DND-41 (cell line): ENCODE data around the gene MYT1.

Source experiments
- ATAC-seq: fragments of 200-7000 bp; cut with Tn5 transposase; 3 replicates; pipeline ENCODE4 v1.9.1; 2021; ENCODE audit warnings: low read depth; ENCODE audit not compliant: insufficient read depth
- DNase-seq: peaks from one replicate; pipeline ENCODE4 v3.0.0-alpha.2; 2020
- H2AFZ ChIP-seq: 2 replicates; pipeline ENCODE4 v1.6.0; 2012; ENCODE audit warnings: low read depth, low read length
- H3K27ac ChIP-seq: 2 replicates; pipeline ENCODE4 v1.5.1; 2012; ENCODE audit warnings: low read length, inconsistent platforms
- H3K27me3 ChIP-seq: fragments of 200-600 bp; sonication (generic); 2 replicates; pipeline ENCODE4 v1.6.0; 2012; ENCODE audit warnings: low read length, mild to moderate bottlenecking, inconsistent platforms; ENCODE audit not compliant: insufficient read depth, poor library complexity
- H3K36me3 ChIP-seq: 2 replicates; pipeline ENCODE4 v1.5.1; 2012; ENCODE audit warnings: low read length, inconsistent platforms; ENCODE audit not compliant: insufficient read depth
- H3K4me1 ChIP-seq: 2 replicates; pipeline ENCODE4 v1.5.1; 2012; ENCODE audit warnings: mild to moderate bottlenecking, low read length; ENCODE audit not compliant: insufficient read depth
- H3K4me2 ChIP-seq: 2 replicates; pipeline ENCODE4 v1.6.0; 2012; ENCODE audit warnings: mild to moderate bottlenecking, moderate library complexity, low read length, inconsistent platforms; ENCODE audit not compliant: insufficient read depth
- H3K4me3 ChIP-seq, 2 experiments: fragments of 200-600 bp in 1 of 2; shearing (Covaris generic) in 1 of 2; 2 replicates each; pipeline ENCODE4 v1.5.1; 2012 to 2016; ENCODE audit warnings: inconsistent platforms in 2 of 2, low read length in 2 of 2, mild to moderate bottlenecking in 2 of 2, low read depth in 1 of 2, moderate library complexity in 1 of 2
- H3K79me2 ChIP-seq: 2 replicates; pipeline ENCODE4 v1.6.0; 2012; ENCODE audit warnings: low read length, inconsistent platforms; ENCODE audit not compliant: insufficient read depth
- H3K9ac ChIP-seq: 2 replicates; pipeline ENCODE4 v1.6.0; 2012; ENCODE audit warnings: low read depth, mild to moderate bottlenecking, inconsistent platforms, low read length, moderate library complexity
- H3K9me3 ChIP-seq: 2 replicates; pipeline ENCODE4 v1.5.1; 2012; ENCODE audit warnings: low read length, moderate library complexity, mild to moderate bottlenecking, inconsistent platforms; ENCODE audit not compliant: insufficient read depth, severe bottlenecking
- H4K20me1 ChIP-seq: 2 replicates; pipeline ENCODE4 v1.6.0; 2012; ENCODE audit warnings: low read length; ENCODE audit not compliant: insufficient read depth
- EZH2 ChIP-seq: IDR thresholded peaks from 3 replicates; pipeline ENCODE4 v1.6.1; 2012; ENCODE audit warnings: borderline replicate concordance, low read depth, mild to moderate bottlenecking, moderate library complexity, low read length, inconsistent platforms; ENCODE audit not compliant: severe bottlenecking
- TF ChIP-seq, protein P1 (sequence below): IDR thresholded peaks from 2 replicates; pipeline ENCODE4 v1.5.1; 2012; ENCODE audit warnings: borderline replicate concordance, low read length, moderate library complexity, mild to moderate bottlenecking; ENCODE audit not compliant: poor library complexity, severe bottlenecking; ENCODE audit errors: extremely low read depth

The MYT1 gene

DNA sequence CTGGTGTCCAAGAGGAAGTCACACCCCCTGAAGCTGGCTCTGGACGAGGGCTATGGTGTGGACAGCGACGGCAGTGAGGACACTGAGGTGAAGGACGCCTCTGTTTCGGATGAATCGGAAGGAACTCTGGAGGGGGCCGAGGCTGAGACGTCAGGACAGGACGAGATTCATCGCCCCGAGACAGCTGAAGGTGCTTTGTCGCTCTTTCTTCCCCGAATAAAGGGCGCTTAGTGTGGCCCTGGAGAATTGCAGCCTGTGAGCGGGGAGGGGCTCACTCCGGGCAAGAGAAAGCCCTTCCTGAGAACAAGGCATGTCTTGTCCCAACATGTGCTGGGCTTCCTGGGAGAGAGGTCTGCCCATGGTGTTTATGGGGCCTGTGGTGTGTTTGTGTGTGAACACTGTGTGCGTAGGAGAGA is 41.4 kb downstream of the MYT1 start:
- ATAC-seq (no peak), DNase-seq (no peak)
- H3K36me3 ChIP-seq, result no peaks in the 10 kb centered on the region
- no peak overlapping the region for H3K9ac ChIP-seq
- H3K4me3 ChIP-seq, result no peak overlapping the region
- H2AFZ ChIP-seq, result no peak overlapping the region
- peaks cover 7% of the 10 kb centered on the region for H3K9me3 ChIP-seq
- H3K79me2 ChIP-seq, result no peaks in the 10 kb centered on the region
- peaks cover 7% of the 10 kb centered on the region for H3K27me3 ChIP-seq
- H3K27ac ChIP-seq, result no peak overlapping the region
- H3K4me1 ChIP-seq, result no peaks in the 10 kb centered on the region
- TF ChIP-seq, protein P1, sequence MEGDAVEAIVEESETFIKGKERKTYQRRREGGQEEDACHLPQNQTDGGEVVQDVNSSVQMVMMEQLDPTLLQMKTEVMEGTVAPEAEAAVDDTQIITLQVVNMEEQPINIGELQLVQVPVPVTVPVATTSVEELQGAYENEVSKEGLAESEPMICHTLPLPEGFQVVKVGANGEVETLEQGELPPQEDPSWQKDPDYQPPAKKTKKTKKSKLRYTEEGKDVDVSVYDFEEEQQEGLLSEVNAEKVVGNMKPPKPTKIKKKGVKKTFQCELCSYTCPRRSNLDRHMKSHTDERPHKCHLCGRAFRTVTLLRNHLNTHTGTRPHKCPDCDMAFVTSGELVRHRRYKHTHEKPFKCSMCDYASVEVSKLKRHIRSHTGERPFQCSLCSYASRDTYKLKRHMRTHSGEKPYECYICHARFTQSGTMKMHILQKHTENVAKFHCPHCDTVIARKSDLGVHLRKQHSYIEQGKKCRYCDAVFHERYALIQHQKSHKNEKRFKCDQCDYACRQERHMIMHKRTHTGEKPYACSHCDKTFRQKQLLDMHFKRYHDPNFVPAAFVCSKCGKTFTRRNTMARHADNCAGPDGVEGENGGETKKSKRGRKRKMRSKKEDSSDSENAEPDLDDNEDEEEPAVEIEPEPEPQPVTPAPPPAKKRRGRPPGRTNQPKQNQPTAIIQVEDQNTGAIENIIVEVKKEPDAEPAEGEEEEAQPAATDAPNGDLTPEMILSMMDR, result no peak
- TF ChIP-seq EZH2, result no peak
- peaks cover 13% of the 10 kb centered on the region for H4K20me1 ChIP-seq
- H3K4me2 ChIP-seq, result no peak overlapping the region

- Histone ChIP-seq H3K27ac (no peak overlapping the region), H3K79me2 (no peaks in the 10 kb centered on the region), H3K9me3 (peaks cover 1% of the 10 kb centered on the region), H3K4me2 (no peak overlapping the region), H4K20me1 (peaks cover 13% of the 10 kb centered on the region), H3K4me1 (no peaks in the 10 kb centered on the region), H3K27me3 (peaks cover 10% of the 10 kb centered on the region), H2AFZ (no peak overlapping the region), H3K36me3 (no peaks in the 10 kb centered on the region), H3K9ac (no peak overlapping the region), H3K4me3 (no peak overlapping the region)
- no peak for ATAC-seq
- no peak for DNase-seq
- no peak for TF ChIP-seq EZH2
- TF ChIP-seq, protein P1, result no peak
Observed at GRCh38 chr20:64206614-64207013, 42.4 kb downstream of the MYT1 start.

GRCh38 chr20:64207641-64208590 is 43.7 kb downstream of the MYT1 start:
- Histone ChIP-seq H3K36me3 (no peaks in the 10 kb centered on the region), H3K27ac (no peak overlapping the region), H3K27me3 (peaks cover 10% of the 10 kb centered on the region), H3K9ac (no peak overlapping the region), H3K9me3 (no peaks in the 10 kb centered on the region), H3K79me2 (no peaks in the 10 kb centered on the region), H2AFZ (no peak overlapping the region), H4K20me1 (peaks cover 13% of the 10 kb centered on the region), H3K4me1 (no peaks in the 10 kb centered on the region), H3K4me2 (no peak overlapping the region), H3K4me3 (no peak overlapping the region)
- TF ChIP-seq, protein P1, result no peak
- TF ChIP-seq EZH2, result no peak
- no peak for ATAC-seq
- DNase-seq, result no peak
